KMS-11 (cell line): Measurements from ENCODE around the gene NAV3.

Source experiments
- H2AFZ ChIP-seq: fragments of 200-600 bp; sonication (generic); 2 replicates; pipeline ENCODE4 v1.6.1; 2016; ENCODE audit warnings: antibody characterized with exemption, mixed run types, low read depth
- H3K27ac ChIP-seq: fragments of 200-600 bp; sonication (generic); 2 replicates; pipeline ENCODE4 v1.6.1; 2016; ENCODE audit warnings: mild to moderate bottlenecking, mixed run types
- H3K27me3 ChIP-seq: fragments of 200-600 bp; sonication (generic); 2 replicates; pipeline ENCODE4 v1.6.1; 2017; ENCODE audit warnings: mild to moderate bottlenecking, low read depth, mixed run types, moderate library complexity; ENCODE audit not compliant: insufficient read depth
- H3K36me3 ChIP-seq: fragments of 200-600 bp; sonication (generic); 2 replicates; pipeline ENCODE4 v1.6.1; 2017; ENCODE audit warnings: mild to moderate bottlenecking, mixed run types; ENCODE audit not compliant: insufficient read depth
- H3K4me1 ChIP-seq: fragments of 200-600 bp; sonication (generic); 2 replicates; pipeline ENCODE4 v1.6.1; 2016; ENCODE audit warnings: mild to moderate bottlenecking, low read depth, mixed run types; ENCODE audit not compliant: poor library complexity, severe bottlenecking
- H3K4me2 ChIP-seq: fragments of 200-600 bp; sonication (generic); 2 replicates; pipeline ENCODE4 v1.7.0; 2016; ENCODE audit warnings: mild to moderate bottlenecking, mixed run types
- H3K4me3 ChIP-seq: fragments of 200-600 bp; sonication (generic); IDR thresholded peaks from 2 replicates; pipeline ENCODE4 v1.6.1; 2017; ENCODE audit warnings: low read depth, low read length, mixed read lengths; ENCODE audit not compliant: insufficient read depth
- H3K79me2 ChIP-seq: fragments of 200-600 bp; sonication (generic); 2 replicates; pipeline ENCODE4 v1.6.1; 2016; ENCODE audit warnings: low read depth, mixed run types; ENCODE audit not compliant: insufficient read depth
- H3K9ac ChIP-seq: fragments of 200-600 bp; sonication (generic); 2 replicates; pipeline ENCODE4 v1.6.1; 2016; ENCODE audit warnings: mild to moderate bottlenecking, mixed run types
- H4K20me1 ChIP-seq: fragments of 200-600 bp; sonication (generic); 2 replicates; pipeline ENCODE4 v1.6.1; 2016; ENCODE audit warnings: mild to moderate bottlenecking, mixed run types; ENCODE audit not compliant: insufficient read depth
- CTCF ChIP-seq: fragments of 200-600 bp; sonication (generic); conservative IDR thresholded peaks from 2 replicates; pipeline ENCODE4 v1.6.1; 2017; ENCODE audit warnings: low read depth, mild to moderate bottlenecking, antibody characterized with exemption, low read length, moderate library complexity, mixed read lengths

NAV3 gene

GRCh38 chr12:78177298-78177697 is 346.6 kb downstream of the NAV3 start:
- H3K36me3 ChIP-seq = no peaks in the 10 kb centered on the region
- no peak overlapping the region for H2AFZ ChIP-seq
- H3K27me3 ChIP-seq = no peaks in the 10 kb centered on the region
- TF ChIP-seq CTCF = no peak
- H3K79me2 ChIP-seq = no peaks in the 10 kb centered on the region
- no peak overlapping the region for H3K27ac ChIP-seq
- H4K20me1 ChIP-seq = no peaks in the 10 kb centered on the region
- peak overlapping the region; percentile 30; the same call in 1 of the 2 replicates for H3K4me2 ChIP-seq
- H3K4me3 ChIP-seq = no peak overlapping the region
- no peak overlapping the region for H3K9ac ChIP-seq
- peaks cover 12% of the 10 kb centered on the region for H3K4me1 ChIP-seq

- Histone ChIP-seq H3K4me3 (no peak overlapping the region), H4K20me1 (no peaks in the 10 kb centered on the region), H3K36me3 (no peaks in the 10 kb centered on the region), H3K27ac (no peak overlapping the region), H2AFZ (no peak overlapping the region), H3K4me2 (no peak overlapping the region), H3K27me3 (no peaks in the 10 kb centered on the region), H3K4me1 (peaks cover 12% of the 10 kb centered on the region), H3K79me2 (no peaks in the 10 kb centered on the region), H3K9ac (no peak overlapping the region)
- no peak for TF ChIP-seq CTCF
Observed at GRCh38 chr12:78179346-78179745, 348.7 kb downstream of the NAV3 start.

DNA sequence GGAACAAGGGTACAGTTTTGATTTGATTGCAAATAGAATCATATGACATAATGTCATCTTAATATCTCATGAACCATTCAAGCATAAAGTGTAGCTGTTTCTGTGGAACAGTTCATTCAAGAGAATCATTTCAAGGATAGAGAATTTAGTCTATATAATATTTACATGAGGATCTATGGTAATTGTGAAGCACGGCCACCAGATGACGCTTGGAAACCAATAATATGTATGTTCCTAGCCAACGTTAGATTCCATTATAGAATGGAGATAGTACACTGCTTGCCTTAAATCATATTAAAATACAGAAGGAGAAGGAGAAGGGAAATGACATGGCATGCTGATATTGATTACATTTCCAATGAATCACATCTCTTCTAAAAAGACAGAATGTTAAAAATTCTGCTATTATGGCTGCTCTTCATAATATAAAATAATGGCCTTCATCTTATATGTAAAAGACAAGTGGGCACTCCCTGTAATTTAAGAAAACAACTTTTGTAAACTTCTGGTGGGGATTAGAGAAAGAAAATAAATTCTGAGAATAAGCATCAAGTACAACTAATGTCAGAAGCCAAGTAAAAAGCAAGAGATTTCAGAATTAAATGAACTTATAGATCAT is 351.0 kb downstream of the NAV3 start:
- H3K79me2 ChIP-seq = no peaks in the 10 kb centered on the region
- peaks cover 12% of the 10 kb centered on the region for H3K4me1 ChIP-seq
- no peak overlapping the region for H3K4me2 ChIP-seq
- H3K4me3 ChIP-seq = no peak overlapping the region
- H3K9ac ChIP-seq = no peak overlapping the region
- H3K36me3 ChIP-seq = no peaks in the 10 kb centered on the region
- no peak overlapping the region for H2AFZ ChIP-seq
- TF ChIP-seq CTCF = peak; percentile 66
- H4K20me1 ChIP-seq = no peaks in the 10 kb centered on the region
- H3K27me3 ChIP-seq = no peaks in the 10 kb centered on the region
- no peak overlapping the region for H3K27ac ChIP-seq

DNA sequence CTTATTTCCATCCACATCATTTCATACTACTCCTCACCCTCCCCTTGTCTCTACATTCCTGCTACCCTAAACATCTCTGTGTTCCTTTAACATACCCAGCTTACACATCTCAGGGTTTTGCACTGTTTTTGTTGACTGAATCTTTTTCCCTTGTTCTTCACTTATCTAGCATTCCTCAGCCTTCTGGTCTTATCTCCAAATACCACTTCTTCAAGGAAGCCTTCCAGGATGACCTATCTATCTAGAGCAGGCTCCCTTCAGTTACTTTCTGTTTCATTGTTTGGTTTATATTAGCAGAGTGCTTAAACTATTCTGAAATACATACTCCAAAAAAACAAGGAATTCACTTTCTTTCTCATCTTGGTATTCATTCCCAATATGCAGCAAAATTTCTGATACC is 353.1 kb downstream of the NAV3 start:
- Histone ChIP-seq H3K4me2 (no peak overlapping the region), H3K36me3 (no peaks in the 10 kb centered on the region)
- TF ChIP-seq CTCF = no peak

More for the DNA sequence above, 353.1 kb downstream of the NAV3 start:
- no peak overlapping the region for H2AFZ ChIP-seq
- H3K9ac ChIP-seq = no peak overlapping the region
- H3K79me2 ChIP-seq = no peaks in the 10 kb centered on the region
- H4K20me1 ChIP-seq = no peaks in the 10 kb centered on the region
- no peak overlapping the region for H3K4me3 ChIP-seq
- H3K27me3 ChIP-seq = no peaks in the 10 kb centered on the region
- H3K4me1 ChIP-seq = no peaks in the 10 kb centered on the region
- H3K27ac ChIP-seq = no peak overlapping the region
